HG03108 (cell line): ENCODE measurements around the gene NTN1.

ENCODE experiments used
- ATAC-seq: cut with Tn5 transposase; IDR thresholded peaks from one replicate; pipeline ENCODE4 v1.9.1; 2021; ENCODE audit warnings: moderate library complexity; ENCODE audit not compliant: unreplicated experiment

Gene NTN1

DNA sequence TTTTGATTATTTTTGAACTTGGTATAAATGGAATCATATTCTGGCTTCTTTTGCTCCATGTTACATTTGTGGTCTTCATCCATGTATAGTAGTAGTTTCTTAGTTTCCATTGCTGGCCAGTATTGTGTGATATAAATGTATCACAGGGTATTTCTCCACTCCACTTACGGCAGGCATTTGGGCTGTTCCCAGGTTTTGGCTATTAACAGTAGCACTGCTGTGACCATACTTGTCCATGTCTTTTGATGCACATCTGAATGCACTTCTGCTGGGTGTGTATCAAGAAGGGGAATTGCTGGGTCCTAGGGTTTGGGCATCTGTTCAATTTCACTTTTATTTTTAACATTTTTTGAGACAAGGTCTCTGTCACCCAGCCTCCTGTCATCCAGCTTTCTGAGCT lies 13.9 kb downstream of the NTN1 start:
- no peak for ATAC-seq

- no peak for ATAC-seq
Measured at GRCh38 chr17:9036336-9036735, 15.0 kb downstream of the NTN1 start.

- no peak for ATAC-seq
Measured at GRCh38 chr17:9037736-9038135, 16.4 kb downstream of the NTN1 start.

DNA sequence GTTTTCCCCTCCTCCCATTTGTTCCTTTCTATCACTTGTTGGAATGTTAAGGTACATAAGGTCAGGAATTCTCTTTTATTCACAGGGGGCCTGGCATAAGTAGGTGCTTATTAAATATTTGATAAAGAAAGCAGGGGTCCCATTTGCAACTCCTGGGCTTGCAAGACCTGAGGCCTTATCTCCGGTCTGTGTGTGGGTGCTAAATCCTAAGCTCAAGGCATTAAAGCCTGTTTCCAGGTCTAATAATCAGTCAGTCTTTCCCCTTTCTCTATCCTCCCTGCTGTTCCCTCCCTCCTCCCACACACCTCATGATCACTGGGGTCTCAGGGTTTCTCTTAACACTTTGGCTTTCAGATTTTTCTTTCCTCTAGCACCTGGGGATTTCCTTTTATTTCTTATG lies 17.1 kb downstream of the NTN1 start:
- ATAC-seq, result no peak

GRCh38 chr17:9044772-9045463 lies 23.6 kb downstream of the NTN1 start:
- no peak for ATAC-seq

DNA sequence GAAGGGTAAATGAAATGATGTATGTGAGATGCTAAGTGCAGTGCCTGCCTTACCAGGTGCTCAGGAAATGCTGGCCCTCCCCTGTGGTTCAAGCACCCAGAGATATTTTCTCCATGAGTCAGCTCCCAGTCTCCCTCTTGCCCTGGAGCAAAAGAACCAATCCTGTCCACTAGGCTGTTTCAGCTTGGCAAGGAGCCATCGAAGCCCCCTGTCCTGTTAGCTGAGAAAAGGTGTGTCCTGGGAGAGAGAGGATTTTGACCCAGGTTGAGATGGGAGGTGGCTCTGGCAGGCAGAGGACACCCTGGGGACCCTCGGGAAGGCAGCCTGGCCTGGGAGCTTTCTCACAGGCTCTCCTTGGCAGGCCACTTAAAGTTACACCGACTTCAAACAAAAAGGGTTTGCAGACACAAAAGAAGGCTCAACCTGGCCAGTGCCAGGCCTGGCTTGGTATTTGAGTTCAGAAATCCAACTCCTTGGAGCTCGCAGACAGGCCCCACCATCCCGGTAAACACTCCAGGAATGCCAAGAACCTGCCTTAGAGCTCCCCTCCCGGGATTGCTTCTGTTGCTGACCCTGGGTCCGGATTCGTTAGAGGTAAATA lies 29.6 kb downstream of the NTN1 start:
- no peak for ATAC-seq

- no peak for ATAC-seq
Measured at GRCh38 chr17:9051561-9051960, 30.3 kb downstream of the NTN1 start.

GRCh38 chr17:9052921-9053320 lies 31.6 kb downstream of the NTN1 start:
- ATAC-seq, result no peak

DNA sequence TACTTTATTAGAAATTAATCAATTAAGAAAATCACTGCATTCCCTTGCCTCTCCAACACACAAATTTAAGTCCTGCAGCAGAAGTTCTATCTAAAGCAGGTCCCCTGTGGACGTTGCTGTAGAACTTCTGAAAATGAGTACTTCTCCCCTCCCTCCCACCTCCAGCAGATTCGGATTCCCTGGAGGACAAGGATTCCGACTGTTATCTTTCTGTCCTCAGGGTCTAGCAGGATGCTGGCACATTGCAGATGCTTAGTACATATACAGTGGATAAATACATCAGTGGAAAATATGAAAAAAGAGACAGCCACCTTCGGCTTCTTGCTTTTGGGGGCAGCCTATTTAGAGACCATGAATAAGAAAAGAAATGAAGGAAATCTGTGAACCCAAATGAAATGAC lies 32.1 kb downstream of the NTN1 start:
- ATAC-seq, result no peak

- no peak for ATAC-seq
Measured at GRCh38 chr17:9054126-9054975, 33.0 kb downstream of the NTN1 start.

DNA sequence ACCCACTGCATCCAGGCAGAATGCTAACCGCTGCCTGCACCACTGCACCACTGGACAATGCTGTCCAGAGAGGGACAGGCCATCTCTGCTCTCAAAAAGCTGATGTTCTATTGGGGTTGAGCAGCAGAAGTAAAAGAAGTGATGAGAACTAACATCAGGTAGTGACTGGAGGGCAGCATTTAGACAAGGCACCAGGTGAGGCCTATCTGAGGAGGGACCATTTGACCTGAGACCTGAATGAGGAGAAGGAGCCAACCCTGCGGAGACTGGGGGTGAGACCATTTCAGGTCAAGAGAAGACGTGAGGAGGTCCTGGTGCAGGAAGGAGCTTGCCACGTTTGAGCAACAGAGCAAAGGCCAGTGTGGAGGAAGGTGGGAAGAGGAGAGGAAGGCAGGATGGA lies 34.0 kb downstream of the NTN1 start:
- no peak for ATAC-seq

- ATAC-seq, result no peak
Measured at GRCh38 chr17:9056566-9056965, 35.3 kb downstream of the NTN1 start.

GRCh38 chr17:9057310-9057709 lies 36.0 kb downstream of the NTN1 start:
- ATAC-seq, result no peak

DNA sequence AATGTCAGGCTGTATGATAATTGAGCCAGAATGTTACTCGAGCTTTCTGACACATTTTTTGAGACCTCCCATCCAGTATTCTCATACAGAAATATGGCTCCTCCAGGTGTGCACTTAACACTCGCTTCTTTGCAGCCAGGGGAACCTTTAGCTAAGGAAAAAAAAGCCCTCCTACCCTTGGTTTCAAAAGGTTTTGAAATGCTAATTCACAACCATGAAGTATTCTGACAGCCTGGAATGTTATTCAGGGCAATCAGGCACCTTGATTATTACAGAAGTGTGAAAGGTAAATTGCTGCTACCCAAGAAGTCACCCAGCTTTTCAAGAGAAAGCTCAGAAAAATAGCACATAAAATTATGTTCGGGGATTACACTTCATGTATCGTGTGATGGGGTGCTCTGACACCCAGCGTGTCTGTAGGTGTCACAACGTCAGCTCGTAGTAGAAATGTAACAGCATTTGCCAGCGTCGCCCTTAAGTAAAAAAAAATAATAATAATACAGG lies 41.1 kb downstream of the NTN1 start:
- ATAC-seq, result no peak

DNA sequence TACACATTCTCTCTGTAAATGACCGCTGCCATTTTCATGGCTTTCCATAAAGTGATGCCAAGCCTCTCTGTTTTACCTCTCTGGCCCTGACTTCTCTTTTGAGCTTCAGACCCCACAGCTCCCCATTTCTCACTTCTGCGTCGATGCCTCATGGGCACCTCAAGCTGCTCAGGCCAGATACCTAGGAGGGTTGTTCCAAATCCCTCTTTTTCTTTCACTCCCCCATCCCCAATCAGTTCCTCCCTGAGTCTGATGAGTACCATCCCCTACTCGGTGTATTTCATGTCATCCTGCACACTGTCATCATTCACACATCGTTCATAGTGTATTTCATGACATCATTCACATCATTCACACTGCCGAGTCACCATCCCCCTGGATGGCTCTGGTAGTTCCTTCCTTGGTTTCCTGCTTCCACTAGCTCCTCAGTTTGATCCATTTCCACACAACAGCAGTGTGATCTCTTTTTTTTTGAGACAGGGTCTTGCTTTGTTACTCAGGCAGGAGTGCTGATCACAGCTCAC lies 43.1 kb downstream of the NTN1 start:
- ATAC-seq, result no peak

DNA sequence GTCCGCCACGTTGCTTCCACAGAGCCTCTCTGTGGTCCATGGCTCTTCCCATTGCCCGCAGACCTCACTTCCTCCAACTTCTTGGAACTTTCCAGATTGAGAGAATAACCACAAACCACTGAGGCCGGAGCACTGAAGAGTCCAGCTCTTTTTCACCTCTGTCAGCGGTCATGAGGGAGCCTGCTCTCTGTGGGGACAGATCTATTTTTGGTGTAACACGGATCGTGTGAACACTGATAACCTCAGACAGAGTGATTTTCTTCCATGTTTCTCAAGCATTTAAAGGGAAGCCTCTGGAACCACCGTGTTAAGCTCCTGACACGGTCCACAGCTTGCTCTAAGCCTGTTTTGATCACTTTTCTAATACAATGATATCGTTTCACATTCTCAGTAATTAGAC lies 49.7 kb downstream of the NTN1 start:
- no peak for ATAC-seq

DNA sequence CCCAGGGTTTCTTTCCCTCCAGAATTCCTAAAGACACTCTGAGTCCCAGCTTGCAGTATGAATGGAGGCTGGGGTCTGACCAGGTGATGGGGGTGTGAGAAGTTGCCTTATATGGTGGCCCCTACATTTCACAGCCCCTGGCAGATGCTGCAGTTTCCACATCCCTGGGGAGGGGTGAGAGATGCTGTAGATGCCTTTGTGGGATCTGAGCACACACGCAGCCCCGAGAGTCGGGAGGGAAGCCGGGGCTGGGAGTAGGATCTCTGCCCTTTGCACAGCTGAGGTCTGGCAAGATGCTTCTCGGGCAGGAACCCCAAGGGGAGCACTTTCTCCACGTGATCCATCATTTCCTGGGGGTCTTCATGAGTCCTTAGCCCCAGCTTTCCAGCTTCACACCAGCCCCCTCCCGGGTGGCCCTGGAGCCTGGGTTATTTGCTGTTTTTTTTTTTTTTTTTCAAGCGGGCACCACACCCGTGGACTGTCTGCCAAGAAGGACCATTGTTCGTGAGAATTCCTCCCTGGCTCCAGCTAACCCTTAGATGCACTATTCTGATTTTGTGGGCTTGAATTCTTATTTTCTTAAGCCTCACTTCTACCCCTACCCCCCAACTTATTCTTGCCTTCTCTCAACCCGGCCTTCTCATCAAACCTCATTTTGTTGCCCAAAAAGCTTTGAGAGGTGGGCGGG lies 50.6 kb downstream of the NTN1 start:
- ATAC-seq, result no peak

DNA sequence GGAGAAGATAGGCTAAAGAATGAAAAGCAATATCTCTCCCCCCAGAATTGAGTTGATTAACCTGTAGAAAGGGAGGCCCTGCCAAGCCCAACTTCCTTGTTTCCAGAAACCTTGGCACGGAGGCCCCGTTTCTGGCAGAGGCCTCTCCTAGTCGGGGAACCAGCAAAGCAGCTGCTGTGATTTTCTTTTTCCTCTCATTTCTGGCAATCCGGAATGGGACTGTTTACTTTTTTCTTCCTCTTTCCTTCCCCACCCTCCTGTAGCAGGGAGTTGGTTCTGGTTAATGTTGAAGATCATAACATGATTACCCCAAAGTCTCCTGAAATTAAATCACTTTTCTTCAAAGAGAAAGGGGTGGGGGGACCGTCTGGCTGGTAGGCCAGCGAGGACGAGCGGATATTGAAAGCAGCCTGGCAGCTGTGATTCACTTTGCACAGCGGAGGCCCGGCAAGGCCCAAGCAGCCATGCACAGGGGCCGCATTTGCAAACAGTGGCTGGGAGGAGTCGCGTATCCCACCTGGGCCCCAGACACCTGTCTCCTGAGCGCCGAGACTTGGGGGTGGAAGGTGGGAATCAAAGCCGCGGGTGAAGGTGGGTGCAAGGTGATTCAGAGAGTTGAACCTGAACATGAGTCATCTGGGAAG lies 51.5 kb downstream of the NTN1 start:
- ATAC-seq, result no peak

DNA sequence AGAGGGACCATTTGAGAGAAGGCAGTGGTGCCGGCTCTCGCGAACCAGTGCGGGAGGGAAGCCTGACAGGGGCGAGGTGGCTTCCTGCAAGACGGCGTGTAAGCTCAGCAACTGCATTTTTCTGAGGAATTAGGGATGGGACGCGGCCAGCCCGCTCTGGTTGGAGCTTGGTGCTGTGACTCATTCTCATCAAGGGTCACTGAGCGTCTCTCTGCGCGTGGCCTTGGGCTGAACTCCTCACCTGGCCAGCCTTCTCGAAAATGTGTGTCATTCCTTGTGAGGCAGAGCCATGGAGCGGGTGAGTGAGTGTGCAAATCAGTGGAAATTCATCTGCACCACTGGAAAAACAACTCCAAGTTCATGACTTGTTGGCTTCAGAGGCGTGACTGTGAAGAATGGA lies 52.8 kb downstream of the NTN1 start:
- ATAC-seq, result no peak

- no peak for ATAC-seq
Measured at GRCh38 chr17:9079461-9080103, 58.3 kb downstream of the NTN1 start.
